Femur (tissue), 1 donor: ENCODE data around the gene NCL.
A peak's percentile ranks its signal among the peaks of the same experiment; 100 is the strongest.
"Not testable (repeated sequence)": the region's sequence is repeated elsewhere in the genome, so short reads cannot be mapped to it uniquely, and the experiment has no call there.

Experiments used
- DNase-seq: peaks from one replicate; pipeline ENCODE4 v3.0.0-alpha.2; 2017

NCL gene

GRCh38 chr2:231429901-231430300, 34.4 kb downstream of the NCL start:
- no peak for DNase-seq

GRCh38 chr2:231429152-231429551, 35.1 kb downstream of the NCL start:
- no peak for DNase-seq

DNA sequence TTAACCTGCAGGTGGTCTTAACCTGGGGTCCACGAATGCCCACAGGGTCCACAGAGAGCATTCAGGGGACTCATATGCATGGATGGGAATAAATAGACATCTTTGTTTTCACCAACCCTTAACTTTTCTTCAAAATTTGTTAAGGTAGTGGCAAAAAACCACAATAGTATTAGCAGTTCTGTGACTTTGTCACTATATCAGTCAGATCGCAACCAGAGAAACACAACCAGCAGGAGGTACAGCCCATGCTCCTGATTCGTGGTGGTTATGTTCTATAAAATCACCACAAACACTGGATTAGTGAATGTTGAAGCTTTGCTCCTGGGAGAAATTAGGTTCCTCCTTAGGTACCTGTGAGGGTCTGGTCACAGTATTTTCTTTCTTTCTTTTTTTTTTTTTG, 37.2 kb downstream of the NCL start:
- DNase-seq, result no peak

GRCh38 chr2:231425811-231426703, 38.2 kb downstream of the NCL start:
- DNase-seq, result no peak

DNA sequence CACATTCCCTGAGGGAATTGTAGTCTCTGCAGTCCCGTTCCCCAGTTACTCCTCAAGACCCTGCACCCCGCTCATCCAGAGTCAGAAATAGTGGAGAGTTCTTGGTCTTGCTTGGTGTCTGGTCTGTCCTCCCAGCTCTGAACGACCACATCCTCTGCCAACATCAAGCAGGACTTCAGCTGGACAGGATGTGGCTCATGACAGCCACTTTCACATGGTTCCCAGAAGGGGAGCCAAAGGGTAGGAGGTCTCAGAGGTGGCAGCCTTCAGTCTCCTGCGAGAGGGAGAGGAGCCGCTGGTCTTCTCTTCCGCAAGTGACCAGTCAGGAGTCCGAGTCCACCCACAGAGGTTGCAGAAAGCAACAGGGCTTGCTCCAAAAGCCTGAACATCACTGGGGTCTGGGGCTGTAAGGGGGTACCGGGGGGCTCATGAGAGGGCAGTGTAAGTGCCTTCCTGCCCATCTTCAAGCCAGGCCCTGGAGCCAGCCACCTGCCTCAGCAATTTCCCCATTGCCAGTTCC, 38.9 kb downstream of the NCL start:
- DNase-seq, result no peak

GRCh38 chr2:231423176-231423575, 41.1 kb downstream of the NCL start:
- DNase-seq, result no peak

GRCh38 chr2:231422056-231422455, 42.2 kb downstream of the NCL start:
- DNase-seq, result no peak

DNA sequence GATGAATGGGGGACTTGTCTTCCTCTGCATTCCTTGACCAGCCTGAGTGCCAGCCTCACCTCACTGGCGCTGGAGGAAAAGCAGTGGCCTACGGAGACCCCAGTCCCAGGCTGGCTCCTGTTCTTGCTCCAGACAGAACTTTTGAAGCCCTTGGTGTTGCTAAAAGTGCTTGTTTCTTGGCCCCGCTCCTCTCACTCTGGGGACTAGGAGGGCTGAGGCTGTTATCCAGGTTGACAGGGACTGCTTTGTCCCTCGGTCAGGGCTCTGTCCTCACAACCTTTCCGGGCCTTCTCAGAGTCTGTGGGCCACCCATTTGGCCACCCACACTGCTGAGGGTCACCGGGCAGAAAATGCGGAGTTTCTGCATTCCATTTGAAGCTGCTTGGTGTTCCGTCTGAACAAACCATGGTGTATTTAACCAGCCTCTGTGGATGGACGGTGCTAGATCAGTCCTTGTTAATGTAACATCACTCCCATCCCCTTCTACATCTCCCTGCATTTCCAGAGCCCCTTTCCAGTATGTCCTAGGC, 43.2 kb downstream of the NCL start:
- DNase-seq, result no peak

DNA sequence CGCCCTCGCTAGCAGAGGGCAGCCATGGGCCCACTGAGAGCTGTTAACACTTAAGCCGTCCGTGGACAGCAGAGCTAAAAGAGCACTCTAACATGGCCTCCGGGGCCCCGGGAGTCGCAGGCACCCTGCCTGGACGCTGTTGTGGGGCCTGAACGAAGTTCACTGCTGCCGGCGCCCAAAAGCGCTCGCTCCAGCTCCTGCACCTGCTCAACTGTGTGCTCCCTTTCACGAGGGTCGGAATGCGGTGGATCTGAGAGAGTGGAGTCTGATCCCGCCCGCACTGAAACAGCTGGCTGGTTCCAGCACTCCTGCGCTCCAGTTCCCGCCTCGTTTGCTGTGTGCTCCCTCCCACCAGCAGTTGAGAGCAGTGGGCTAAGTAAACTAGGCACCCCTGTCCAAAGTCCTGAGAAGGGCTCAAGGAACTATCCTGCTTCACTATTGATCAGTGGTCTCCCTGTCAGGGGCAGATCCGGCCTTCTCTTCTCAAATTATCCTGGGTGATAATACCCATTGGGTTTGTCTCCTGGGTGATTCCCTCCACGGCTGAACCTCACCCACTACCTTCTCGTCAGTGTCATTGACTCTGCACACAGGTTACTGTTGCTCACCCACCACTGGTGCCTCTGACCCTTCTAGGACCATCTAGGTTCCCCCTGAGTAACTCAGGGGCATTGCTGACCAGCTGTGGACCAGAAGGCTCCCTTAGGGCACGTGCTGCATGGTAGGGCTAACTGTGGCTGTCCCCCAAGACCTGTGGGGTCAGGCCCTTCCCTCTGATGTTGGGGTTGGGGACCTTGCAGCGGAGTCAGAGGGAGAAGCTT, 45.3 kb downstream of the NCL start:
- DNase-seq, result no peak

DNA sequence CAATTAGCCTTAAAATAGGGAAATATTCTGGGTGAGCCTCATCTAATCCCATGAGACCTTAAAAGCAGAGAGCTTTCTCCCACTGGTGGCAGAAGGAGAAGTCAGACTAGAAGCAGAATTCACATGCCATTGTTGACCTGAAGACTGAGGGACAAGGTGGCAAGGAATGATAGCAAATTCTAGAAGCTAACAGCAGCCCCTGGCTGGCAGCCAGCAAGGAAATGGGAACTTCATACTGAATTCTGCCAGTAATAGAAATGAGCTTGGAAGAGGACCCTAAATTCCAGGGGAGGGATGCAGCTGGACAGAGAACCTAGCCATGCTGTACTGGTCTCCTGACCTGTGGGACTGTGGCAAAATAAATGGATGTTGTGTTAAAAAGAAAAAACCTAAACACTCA, 49.3 kb downstream of the NCL start:
- no peak for DNase-seq

GRCh38 chr2:231413921-231414476, 50.3 kb downstream of the NCL start:
- DNase-seq, result no peak

DNA sequence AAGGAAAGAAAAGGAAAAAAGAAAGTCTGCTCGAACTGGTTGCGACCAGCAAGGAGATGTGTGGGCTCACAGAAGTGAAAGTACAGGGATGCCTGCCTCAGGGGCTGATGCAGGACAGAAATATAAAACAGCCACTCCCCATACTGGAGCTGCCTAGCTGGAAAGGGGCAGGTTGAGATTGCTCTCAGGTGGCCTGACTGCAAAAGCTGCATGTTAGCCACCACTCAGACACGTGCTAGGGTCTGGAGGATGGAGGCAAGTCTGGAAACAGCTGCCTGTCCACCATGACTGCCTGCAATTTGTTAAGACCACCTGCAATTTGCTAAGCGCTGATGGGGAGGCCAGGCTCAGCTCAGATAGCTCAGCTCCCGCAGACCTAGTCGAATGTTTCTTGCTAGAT, 50.8 kb downstream of the NCL start:
- DNase-seq, result no peak

DNA sequence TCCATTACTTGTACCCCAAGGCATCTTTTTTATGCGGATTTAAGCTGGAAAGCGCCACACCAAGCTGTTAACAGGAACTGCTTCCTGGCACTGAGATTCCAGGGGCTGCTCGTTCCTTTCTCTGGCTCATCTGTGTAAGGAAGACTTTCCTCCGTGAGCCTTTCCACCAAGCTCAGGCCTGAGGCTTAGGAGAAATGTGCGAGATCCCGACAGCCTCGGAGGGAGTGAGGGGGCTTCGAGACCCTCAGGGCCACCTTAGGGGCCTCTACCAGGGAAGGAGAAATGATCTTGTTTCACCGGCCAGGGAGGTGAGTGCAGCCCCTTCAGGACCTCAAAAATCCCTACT, 51.7 kb downstream of the NCL start:
- DNase-seq, result no peak

DNA sequence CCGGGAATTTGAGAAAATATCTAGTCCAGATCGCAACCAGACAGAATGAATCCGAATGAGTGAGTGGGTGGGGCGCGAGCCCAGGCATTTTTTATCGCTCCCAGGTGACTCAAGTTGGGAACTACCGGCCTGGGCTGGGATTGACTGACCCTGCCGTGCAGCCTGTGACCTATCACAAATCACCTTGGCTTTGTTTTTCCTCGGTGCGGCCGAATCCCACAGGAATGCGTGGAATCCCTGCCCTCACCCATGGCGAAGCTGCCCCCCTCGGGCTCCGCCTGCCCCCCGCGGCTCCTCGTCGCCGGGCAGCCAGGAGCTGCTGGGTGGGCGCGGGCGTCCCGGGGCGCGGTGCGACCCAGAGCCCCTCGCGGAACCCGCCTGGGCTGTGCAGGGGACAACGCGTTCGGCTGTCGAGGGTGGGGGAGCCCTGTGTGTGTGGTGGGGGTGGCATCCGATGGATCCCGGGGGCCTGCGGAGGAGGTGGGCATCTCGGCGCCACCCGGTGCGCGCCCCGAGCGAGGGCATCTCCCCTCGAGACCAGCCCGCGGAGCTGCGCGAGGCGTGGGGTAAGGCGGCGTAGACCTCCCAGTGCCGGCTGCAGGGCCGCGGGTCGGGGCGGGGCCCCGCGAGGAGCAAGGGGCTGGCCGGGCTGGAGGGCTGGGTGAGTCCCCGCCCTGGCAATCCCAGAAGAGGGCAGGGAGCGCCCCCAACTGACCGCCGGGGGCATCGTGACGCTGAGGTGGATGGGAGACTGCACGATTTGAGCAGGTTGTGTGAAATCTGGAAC, 52.3 kb downstream of the NCL start:
- DNase-seq, result peak; percentile 89

DNA sequence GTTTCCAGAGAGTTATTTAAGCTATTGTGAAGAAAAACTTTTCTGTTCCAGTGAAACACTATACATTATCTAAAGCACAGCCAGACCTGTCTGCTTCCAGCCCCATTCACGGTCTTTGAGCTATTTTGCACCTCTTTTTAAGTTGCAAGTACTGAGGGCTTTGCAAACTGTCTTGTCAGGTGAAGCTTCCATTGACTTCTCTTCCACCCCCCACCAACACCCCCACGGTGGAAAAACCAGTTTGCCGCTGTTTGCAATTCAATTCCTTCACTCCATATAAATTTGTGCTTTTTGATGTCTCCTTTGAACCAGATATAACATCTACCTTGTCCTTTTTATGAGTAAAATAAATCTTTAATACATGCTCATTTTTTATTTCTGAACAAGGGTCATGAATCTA, 53.0 kb downstream of the NCL start:
- DNase-seq, result no peak

- DNase-seq, result no peak
Measured at GRCh38 chr2:231410293-231411004, 53.8 kb downstream of the NCL start.

GRCh38 chr2:231409776-231410175, 54.5 kb downstream of the NCL start:
- DNase-seq, result no peak

- not testable (repeated sequence) for DNase-seq
Measured at GRCh38 chr2:231408304-231408703, 56.0 kb downstream of the NCL start.

GRCh38 chr2:231407686-231408085, 56.6 kb downstream of the NCL start:
- not testable (repeated sequence) for DNase-seq

DNA sequence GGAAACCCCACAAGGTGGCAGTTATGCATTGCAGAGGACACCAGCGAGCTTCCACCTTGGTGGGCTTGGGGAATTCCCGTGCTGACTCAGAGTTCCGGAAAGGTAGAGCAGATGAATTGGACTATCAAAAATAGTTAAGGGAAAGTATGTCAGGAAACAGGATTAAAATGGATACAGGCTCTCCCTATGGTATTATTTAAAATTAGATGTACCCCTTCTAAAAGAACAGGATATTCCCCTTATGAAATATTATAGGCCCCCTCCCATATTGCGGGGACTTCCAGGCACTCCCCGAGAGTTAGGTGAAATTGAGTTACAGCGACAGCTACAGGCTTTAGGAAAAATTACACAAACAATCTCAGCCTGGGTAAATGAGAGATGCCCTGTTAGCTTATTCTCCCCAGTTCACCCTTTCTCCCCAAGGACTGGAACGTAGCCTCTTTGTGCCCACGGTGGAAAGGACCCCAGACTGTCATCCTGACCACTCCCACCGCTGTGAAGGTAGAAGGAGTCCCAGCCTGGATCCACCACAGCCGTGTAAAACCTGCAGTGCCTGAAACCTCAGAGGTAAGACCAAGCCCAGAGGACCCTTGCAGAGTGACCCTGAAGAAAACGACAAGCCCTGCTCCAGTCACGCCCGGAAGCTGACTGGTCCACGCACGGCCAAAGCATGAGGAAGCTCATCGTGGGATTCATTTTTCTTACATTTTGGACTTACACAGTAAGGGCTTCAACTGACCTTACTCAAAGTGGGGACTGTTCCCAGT, 58.5 kb downstream of the NCL start:
- DNase-seq, result not testable (repeated sequence)

- DNase-seq, result not testable (repeated sequence)
Measured at GRCh38 chr2:231404183-231404578, 60.1 kb downstream of the NCL start.
